Measurements from ENCODE around the gene A3GALT2. TPM values are rescaled to one million over a fixed set of nuclear protein-coding genes. Genes with fewer than 3 reads are reported as not detected.
"Not testable (repeated sequence)": the region's sequence is repeated elsewhere in the genome, so short reads cannot be mapped to it uniquely, and the experiment has no call there.

The A3GALT2 gene
- total RNA-seq, 1 donor from 2014 or later, result not detected

GRCh38 chr1:33294071-33295010, 26.6 kb downstream of the A3GALT2 start:
- no peak for DNase-seq (ENCODE audit: low spot score)

- no peak for DNase-seq (ENCODE audit: low spot score)
These were observed 28.1 kb downstream of the A3GALT2 start for GRCh38 chr1:33292726-33293340.

- not testable (repeated sequence) for DNase-seq (ENCODE audit: low spot score)
These were observed 30.3 kb downstream of the A3GALT2 start for GRCh38 chr1:33290615-33291014.

- no peak for DNase-seq (ENCODE audit: low spot score)
These were observed 31.1 kb downstream of the A3GALT2 start for GRCh38 chr1:33289858-33290154.

- DNase-seq (ENCODE audit: low spot score), result no peak
These were observed 31.7 kb downstream of the A3GALT2 start for GRCh38 chr1:33288976-33289857.

GRCh38 chr1:33287317-33287716, 33.6 kb downstream of the A3GALT2 start:
- DNase-seq (ENCODE audit: low spot score), result no peak

- no peak for DNase-seq (ENCODE audit: low spot score)
These were observed 34.3 kb downstream of the A3GALT2 start for GRCh38 chr1:33286451-33287185.

- DNase-seq (ENCODE audit: low spot score), result no peak
These were observed 36.8 kb downstream of the A3GALT2 start for GRCh38 chr1:33284049-33284448.

DNA sequence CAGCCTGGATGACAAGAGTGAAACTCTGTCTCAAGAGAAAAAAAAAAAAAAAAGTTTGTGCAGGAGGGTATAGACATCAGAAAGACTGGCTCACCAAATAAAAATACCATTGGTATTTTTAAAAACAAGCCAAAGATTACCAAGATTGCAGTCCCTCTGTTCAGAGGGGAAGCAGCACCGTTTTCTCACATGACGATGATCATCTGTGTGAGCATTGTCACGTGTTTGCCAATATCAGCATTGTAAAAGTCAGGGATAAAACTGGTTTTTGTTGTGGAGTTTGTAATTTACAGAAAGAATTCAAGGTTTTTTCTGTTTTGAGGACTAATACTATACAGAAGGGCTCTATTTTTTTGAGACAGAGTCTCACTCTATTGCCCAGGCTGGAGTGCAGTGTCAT, 38.1 kb downstream of the A3GALT2 start:
- DNase-seq (ENCODE audit: low spot score), result no peak

DNA sequence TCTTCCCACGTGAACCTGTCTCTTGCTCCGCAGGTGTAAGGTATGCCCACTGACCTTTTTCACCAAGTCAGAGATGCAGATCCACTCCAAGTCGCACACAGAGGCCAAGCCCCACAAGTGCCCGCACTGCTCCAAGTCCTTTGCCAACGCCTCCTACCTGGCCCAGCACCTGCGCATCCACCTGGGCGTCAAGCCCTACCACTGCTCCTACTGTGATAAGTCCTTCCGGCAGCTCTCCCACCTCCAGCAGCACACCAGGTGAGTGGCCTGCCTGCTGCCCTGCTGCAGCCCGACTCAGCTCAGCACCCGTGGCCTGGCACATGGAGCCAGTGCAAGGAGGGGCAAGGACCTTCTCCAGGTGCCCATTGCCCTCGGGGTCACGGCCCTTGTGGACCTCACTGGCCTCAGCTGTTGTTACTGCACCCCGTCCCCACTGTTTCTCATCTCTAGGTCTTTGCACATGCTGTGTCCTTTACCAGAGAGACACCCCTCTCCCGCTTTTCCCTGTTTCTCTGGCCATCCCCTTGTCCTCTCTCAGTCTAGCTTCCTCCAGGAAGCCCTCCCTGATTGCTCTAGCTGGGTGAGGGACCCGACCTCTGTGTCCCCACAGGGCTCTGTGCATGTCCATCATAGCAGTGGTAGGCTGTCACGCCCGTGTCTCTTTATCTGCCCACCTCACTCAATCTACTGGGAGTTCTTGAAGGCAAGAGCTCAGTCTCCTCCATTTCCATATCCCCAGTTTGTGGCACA, 39.2 kb downstream of the A3GALT2 start:
- DNase-seq (ENCODE audit: low spot score), result no peak

GRCh38 chr1:33280091-33280661, 40.7 kb downstream of the A3GALT2 start:
- no peak for DNase-seq (ENCODE audit: low spot score)

- DNase-seq (ENCODE audit: low spot score), result no peak
These were observed 43.3 kb downstream of the A3GALT2 start for GRCh38 chr1:33277488-33278084.

DNA sequence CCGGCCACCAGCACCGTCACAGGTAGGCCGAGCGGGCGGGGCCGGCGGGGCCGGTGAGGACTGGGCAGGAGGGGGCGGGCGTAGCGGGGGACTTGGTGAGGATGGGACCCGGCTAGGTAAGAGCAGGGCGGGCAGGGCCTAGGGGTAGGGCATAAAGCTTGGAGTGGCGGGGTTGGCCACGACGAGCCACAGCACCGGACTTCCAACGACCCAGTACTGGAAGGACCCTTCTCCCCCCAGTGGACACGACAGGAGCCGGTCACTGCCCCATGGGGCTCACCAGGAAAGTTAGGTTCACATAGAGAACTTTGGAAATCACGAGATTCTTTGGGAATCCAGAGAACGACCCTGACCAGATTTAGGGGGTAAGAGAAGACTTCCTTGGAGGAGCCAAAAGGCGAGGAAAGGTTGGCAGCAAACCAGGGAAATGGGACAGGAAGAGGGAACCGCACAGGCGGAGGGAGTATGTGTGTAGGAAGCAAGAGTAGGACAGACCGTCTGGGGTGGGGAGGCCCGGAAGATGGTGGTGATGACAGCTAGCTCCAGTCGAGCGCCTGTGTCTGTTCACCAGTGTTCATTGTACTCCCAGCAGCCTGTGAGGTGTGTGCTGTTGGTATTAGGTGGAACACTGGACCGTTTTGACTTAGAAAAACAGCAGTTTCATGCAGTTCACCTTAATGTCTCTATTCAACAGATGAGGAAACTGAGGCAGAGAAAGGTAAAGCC, 44.2 kb downstream of the A3GALT2 start:
- DNase-seq (ENCODE audit: low spot score), result no peak

GRCh38 chr1:33275706-33276572, 45.0 kb downstream of the A3GALT2 start:
- DNase-seq (ENCODE audit: low spot score), result no peak

- DNase-seq (ENCODE audit: low spot score), result no peak
These were observed 45.7 kb downstream of the A3GALT2 start for GRCh38 chr1:33275195-33275594.

GRCh38 chr1:33274446-33274845, 46.5 kb downstream of the A3GALT2 start:
- DNase-seq (ENCODE audit: low spot score), result no peak

DNA sequence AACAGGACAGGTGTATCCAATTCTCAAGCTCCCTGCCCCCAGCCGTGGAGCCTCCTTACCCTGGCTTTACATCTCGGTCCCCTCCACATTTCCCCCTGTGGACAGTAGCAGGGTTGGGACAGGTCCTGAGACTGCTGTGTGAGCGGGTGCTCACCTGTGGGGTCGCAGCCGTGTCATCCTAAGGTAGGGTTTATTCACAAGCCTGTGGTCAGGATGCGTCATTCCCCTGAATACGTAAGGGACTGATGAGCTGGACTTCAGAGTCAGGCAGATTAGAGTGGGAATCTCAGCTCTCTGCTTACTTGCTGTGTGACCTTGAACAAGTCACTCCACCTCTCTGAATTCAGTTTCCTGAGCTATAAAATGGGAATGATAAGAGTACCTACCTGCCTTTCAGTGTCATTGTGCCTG, 46.9 kb downstream of the A3GALT2 start:
- DNase-seq (ENCODE audit: low spot score), result no peak

GRCh38 chr1:33273406-33273805, 47.5 kb downstream of the A3GALT2 start:
- DNase-seq (ENCODE audit: low spot score), result no peak
